Measurements from ENCODE around the gene ELK4. TPM values are rescaled to one million over a fixed set of nuclear protein-coding genes. Genes with fewer than 3 reads are reported as not detected.
A peak's percentile ranks its signal among the peaks of the same experiment; 100 is the strongest.

The ELK4 gene
- total RNA-seq, 1 experiment from 2014 or later = 31.2 TPM

DNA sequence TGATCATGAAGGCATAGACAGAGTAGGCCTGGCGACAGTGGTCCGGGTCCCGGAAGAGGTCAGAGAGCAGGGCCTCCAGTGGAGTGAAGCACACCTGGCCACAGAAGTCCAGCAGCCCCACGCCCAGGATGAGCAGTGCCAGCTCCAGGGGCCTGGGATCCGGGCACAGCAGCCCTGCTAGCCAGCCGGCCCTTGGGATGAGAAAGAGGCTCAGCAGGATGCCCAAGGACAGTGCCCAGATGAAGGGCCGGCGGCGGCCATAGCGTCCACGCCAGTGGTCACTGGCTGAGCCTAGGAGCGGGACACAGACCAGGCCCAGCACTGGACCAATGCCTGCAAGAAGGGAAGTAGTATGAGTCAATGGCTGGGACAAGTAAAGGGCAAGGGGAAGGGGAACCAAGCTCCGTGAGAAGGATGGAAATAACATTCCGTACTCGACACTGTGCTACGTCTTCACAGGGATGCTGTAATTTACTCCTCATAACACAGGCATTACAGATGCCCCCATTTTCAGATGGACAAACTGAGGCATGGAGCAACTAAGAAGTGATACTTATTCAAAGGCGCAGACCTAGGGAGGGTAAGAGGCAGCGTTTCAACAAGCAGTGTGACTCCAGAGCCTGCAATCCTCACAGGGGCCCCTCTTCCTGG, 31.6 kb upstream of the ELK4 start:
- H3K4ac ChIP-seq (ENCODE audit: low read depth, low read length) = no peak overlapping the region
- Mint-ChIP-seq H3K27ac (peak overlapping the region in 1 of 3 experiments; percentile 39; a peak in 1 of 7 replicates), H3K4me1 (peaks cover 56 to 63% of the 10 kb centered on the region in 2 experiments), H3K27me3 (ENCODE audit: low read depth) (no peaks in the 10 kb centered on the region), H3K9me3 (no peaks in the 10 kb centered on the region), H3K4me3 (no peak overlapping the region), H3K36me3 (ENCODE audit: insufficient read depth in 1 of 3, low read depth in 3 of 3) (peaks cover 4 to 40% (median 32%) of the 10 kb centered on the region in 3 experiments; a peak in 6 of 7 replicates)
- peaks cover 2% of the 10 kb centered on the region; the same call in 1 of the 2 replicates for H3K79me2 ChIP-seq (ENCODE audit: insufficient read depth, low read length)
- no peak overlapping the region for H3T11ph ChIP-seq (ENCODE audit: low read length)
- no peaks in the 10 kb centered on the region for H3K79me1 ChIP-seq (ENCODE audit: insufficient read depth, low read depth, low read length, poor library complexity, severe bottlenecking)
- no peak overlapping the region for H3K18ac ChIP-seq (ENCODE audit: insufficient read length, low read depth, low read length)
- no peak overlapping the region for H2BK15ac ChIP-seq (ENCODE audit: low read depth, low read length)
- H4K8ac ChIP-seq (replicated peaks; ENCODE audit: insufficient read length, low read depth, low read length) = no peak overlapping the region
- H4K5ac ChIP-seq (ENCODE audit: insufficient read length, low read depth, low read length) = no peak overlapping the region
- H3K27me3 ChIP-seq (ENCODE audit: insufficient read depth, low read length) = no peaks in the 10 kb centered on the region
- no peak overlapping the region for H2AFZ ChIP-seq (ENCODE audit: low read length)
- H2AK5ac ChIP-seq (ENCODE audit: insufficient read length, low read length) = no peak overlapping the region
- no peak for DNase-seq
- no peaks in the 10 kb centered on the region for H3K23me2 ChIP-seq (ENCODE audit: insufficient read length, low read depth, low read length, poor library complexity, severe bottlenecking)
- H3K4me1 ChIP-seq (ENCODE audit: insufficient read depth, low read length) = peaks cover 5% of the 10 kb centered on the region; the same call in 1 of the 2 replicates
- WGBS (ENCODE audit: extremely low coverage, insufficient read length, low lambda C conversion rate) = no CpG with 5 or more reads among the region's 18 CpGs
- H4K20me1 ChIP-seq (ENCODE audit: control insufficient read depth, insufficient read depth, insufficient read length) = no peaks in the 10 kb centered on the region
- TF ChIP-seq, protein P1, sequence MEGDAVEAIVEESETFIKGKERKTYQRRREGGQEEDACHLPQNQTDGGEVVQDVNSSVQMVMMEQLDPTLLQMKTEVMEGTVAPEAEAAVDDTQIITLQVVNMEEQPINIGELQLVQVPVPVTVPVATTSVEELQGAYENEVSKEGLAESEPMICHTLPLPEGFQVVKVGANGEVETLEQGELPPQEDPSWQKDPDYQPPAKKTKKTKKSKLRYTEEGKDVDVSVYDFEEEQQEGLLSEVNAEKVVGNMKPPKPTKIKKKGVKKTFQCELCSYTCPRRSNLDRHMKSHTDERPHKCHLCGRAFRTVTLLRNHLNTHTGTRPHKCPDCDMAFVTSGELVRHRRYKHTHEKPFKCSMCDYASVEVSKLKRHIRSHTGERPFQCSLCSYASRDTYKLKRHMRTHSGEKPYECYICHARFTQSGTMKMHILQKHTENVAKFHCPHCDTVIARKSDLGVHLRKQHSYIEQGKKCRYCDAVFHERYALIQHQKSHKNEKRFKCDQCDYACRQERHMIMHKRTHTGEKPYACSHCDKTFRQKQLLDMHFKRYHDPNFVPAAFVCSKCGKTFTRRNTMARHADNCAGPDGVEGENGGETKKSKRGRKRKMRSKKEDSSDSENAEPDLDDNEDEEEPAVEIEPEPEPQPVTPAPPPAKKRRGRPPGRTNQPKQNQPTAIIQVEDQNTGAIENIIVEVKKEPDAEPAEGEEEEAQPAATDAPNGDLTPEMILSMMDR (conservative IDR thresholded peaks at IDR 0.05) = no peak
- H3K23ac ChIP-seq (ENCODE audit: insufficient read length, low read depth, low read length) = no peak overlapping the region
- H2BK120ac ChIP-seq (ENCODE audit: low read depth, low read length, poor library complexity, severe bottlenecking) = no peak overlapping the region
- no peak overlapping the region for H2BK20ac ChIP-seq (ENCODE audit: low read depth, low read length, poor library complexity, severe bottlenecking)
- no peak overlapping the region for H4K91ac ChIP-seq (ENCODE audit: insufficient read length, low read depth, low read length)
- no peak overlapping the region for H2BK5ac ChIP-seq (ENCODE audit: insufficient read length, low read length)
- no peak overlapping the region for H3K56ac ChIP-seq (ENCODE audit: insufficient read length, low read depth, low read length)
- H2BK12ac ChIP-seq (ENCODE audit: insufficient read length, low read depth, low read length) = no peak overlapping the region
- H3K4me2 ChIP-seq (ENCODE audit: insufficient read depth, insufficient read length, low read length) = no peak overlapping the region
- H3K9ac ChIP-seq (ENCODE audit: extremely low read depth, insufficient read length, low read length) = no peak overlapping the region
- H3K9me3 ChIP-seq (ENCODE audit: control insufficient read depth, low read depth, low read length) = no peaks in the 10 kb centered on the region
- H3K27ac ChIP-seq (ENCODE audit: insufficient read length, low read depth, low read length) = no peak overlapping the region
- no peak overlapping the region for H3K14ac ChIP-seq (ENCODE audit: insufficient read depth, low read length)
